DND-41 (cell line): ENCODE data around the gene SNORC.

Experiments
- ATAC-seq: fragments of 200-7000 bp; cut with Tn5 transposase; 3 replicates; pipeline ENCODE4 v1.9.1; 2021; ENCODE audit warnings: low read depth; ENCODE audit not compliant: insufficient read depth
- DNase-seq: peaks from one replicate; pipeline ENCODE4 v3.0.0-alpha.2; 2020
- H2AFZ ChIP-seq: 2 replicates; pipeline ENCODE4 v1.6.0; 2012; ENCODE audit warnings: low read depth, low read length
- H3K27ac ChIP-seq: 2 replicates; pipeline ENCODE4 v1.5.1; 2012; ENCODE audit warnings: low read length, inconsistent platforms
- H3K27me3 ChIP-seq: fragments of 200-600 bp; sonication (generic); 2 replicates; pipeline ENCODE4 v1.6.0; 2012; ENCODE audit warnings: low read length, mild to moderate bottlenecking, inconsistent platforms; ENCODE audit not compliant: insufficient read depth, poor library complexity
- H3K36me3 ChIP-seq: 2 replicates; pipeline ENCODE4 v1.5.1; 2012; ENCODE audit warnings: low read length, inconsistent platforms; ENCODE audit not compliant: insufficient read depth
- H3K4me1 ChIP-seq: 2 replicates; pipeline ENCODE4 v1.5.1; 2012; ENCODE audit warnings: mild to moderate bottlenecking, low read length; ENCODE audit not compliant: insufficient read depth
- H3K4me2 ChIP-seq: 2 replicates; pipeline ENCODE4 v1.6.0; 2012; ENCODE audit warnings: mild to moderate bottlenecking, moderate library complexity, low read length, inconsistent platforms; ENCODE audit not compliant: insufficient read depth
- H3K4me3 ChIP-seq, 2 experiments: fragments of 200-600 bp in 1 of 2; shearing (Covaris generic) in 1 of 2; 2 replicates each; pipeline ENCODE4 v1.5.1; 2012 to 2016; ENCODE audit warnings: inconsistent platforms in 2 of 2, low read length in 2 of 2, mild to moderate bottlenecking in 2 of 2, low read depth in 1 of 2, moderate library complexity in 1 of 2
- H3K79me2 ChIP-seq: 2 replicates; pipeline ENCODE4 v1.6.0; 2012; ENCODE audit warnings: low read length, inconsistent platforms; ENCODE audit not compliant: insufficient read depth
- H3K9ac ChIP-seq: 2 replicates; pipeline ENCODE4 v1.6.0; 2012; ENCODE audit warnings: low read depth, mild to moderate bottlenecking, inconsistent platforms, low read length, moderate library complexity
- H3K9me3 ChIP-seq: 2 replicates; pipeline ENCODE4 v1.5.1; 2012; ENCODE audit warnings: low read length, moderate library complexity, mild to moderate bottlenecking, inconsistent platforms; ENCODE audit not compliant: insufficient read depth, severe bottlenecking
- H4K20me1 ChIP-seq: 2 replicates; pipeline ENCODE4 v1.6.0; 2012; ENCODE audit warnings: low read length; ENCODE audit not compliant: insufficient read depth
- EZH2 ChIP-seq: IDR thresholded peaks from 3 replicates; pipeline ENCODE4 v1.6.1; 2012; ENCODE audit warnings: borderline replicate concordance, low read depth, mild to moderate bottlenecking, moderate library complexity, low read length, inconsistent platforms; ENCODE audit not compliant: severe bottlenecking
- TF ChIP-seq, protein P1 (sequence below): IDR thresholded peaks from 2 replicates; pipeline ENCODE4 v1.5.1; 2012; ENCODE audit warnings: borderline replicate concordance, low read length, moderate library complexity, mild to moderate bottlenecking; ENCODE audit not compliant: poor library complexity, severe bottlenecking; ENCODE audit errors: extremely low read depth

Gene SNORC

DNA sequence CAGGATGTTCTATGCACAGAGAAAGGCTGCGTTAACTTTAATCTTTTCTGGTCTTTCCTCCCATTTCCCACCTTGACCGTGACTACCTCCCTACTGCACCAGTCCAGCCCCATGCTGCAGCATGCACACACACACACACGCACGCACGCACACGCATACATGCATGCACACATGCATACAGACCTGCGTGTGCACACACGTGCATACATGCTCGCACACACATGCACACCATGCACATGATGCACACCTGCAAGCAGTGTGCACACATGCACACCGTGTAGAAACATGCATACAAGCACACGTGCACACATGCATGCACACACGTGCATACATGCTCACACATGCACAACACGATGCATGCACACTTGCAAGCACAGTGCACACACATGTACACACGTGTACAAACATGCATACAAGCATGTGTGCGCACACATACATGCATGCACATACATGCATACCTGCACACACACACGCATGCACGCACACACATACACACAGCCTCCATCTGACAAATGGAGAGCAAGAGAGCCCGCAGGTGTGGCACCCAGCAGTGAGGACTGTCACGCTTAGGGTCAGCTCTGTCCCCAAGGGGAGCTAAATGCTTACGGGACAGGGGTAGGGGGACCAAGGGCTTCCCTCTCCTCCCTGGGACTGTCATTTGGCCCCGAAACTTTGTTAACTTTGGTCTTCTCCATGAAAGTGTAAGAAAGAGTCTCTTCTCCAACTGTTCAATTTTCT is 18.2 kb downstream of the SNORC start:
- DNase-seq (no peak), ATAC-seq (no peak)
- Histone ChIP-seq H3K27me3 (no peaks in the 10 kb centered on the region), H4K20me1 (peaks cover 2% of the 10 kb centered on the region; the same call in 1 of the 2 replicates), H2AFZ (no peak overlapping the region), H3K4me2 (no peak overlapping the region), H3K4me1 (no peaks in the 10 kb centered on the region), H3K4me3 (no peak overlapping the region), H3K36me3 (no peaks in the 10 kb centered on the region), H3K9ac (no peak overlapping the region), H3K27ac (no peak overlapping the region), H3K9me3 (no peaks in the 10 kb centered on the region), H3K79me2 (no peaks in the 10 kb centered on the region)
- TF ChIP-seq EZH2 = no peak
- TF ChIP-seq, protein P1, sequence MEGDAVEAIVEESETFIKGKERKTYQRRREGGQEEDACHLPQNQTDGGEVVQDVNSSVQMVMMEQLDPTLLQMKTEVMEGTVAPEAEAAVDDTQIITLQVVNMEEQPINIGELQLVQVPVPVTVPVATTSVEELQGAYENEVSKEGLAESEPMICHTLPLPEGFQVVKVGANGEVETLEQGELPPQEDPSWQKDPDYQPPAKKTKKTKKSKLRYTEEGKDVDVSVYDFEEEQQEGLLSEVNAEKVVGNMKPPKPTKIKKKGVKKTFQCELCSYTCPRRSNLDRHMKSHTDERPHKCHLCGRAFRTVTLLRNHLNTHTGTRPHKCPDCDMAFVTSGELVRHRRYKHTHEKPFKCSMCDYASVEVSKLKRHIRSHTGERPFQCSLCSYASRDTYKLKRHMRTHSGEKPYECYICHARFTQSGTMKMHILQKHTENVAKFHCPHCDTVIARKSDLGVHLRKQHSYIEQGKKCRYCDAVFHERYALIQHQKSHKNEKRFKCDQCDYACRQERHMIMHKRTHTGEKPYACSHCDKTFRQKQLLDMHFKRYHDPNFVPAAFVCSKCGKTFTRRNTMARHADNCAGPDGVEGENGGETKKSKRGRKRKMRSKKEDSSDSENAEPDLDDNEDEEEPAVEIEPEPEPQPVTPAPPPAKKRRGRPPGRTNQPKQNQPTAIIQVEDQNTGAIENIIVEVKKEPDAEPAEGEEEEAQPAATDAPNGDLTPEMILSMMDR = no peak

DNA sequence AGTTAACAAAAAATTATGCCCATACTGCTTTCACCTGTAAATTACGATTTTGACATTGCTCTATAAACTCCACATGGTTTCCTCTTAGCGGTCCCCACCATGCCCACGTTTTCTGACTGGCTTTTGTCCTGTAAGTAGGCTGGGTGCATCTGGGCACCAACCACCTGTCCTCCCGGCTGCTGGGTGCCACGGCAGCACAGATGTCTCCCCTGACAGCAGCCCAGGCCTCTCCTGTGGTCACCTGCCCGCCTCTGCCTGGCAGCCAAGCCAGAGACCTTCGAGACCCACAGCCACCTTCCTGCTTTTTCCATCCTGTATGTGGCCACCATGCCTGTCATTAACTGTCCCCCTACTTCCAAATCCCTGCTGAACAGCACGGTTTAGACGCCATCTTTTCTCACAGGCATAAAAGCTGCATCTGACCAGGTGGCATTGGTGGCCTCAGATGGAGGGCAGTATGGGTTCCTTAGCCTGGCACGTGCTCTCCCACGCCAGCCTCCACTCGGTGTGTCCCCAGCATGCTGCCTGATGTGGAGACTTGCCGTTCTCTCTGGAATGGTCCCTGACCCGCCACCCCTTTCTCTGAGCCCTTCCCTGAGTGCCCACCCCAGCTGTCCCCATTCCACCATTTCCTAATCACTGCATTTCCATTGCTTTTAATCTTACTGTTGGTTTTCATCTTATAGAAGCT is 18.9 kb downstream of the SNORC start:
- Histone ChIP-seq H2AFZ (no peak overlapping the region), H3K4me3 (no peak overlapping the region), H3K36me3 (no peaks in the 10 kb centered on the region), H4K20me1 (peaks cover 2% of the 10 kb centered on the region; the same call in 1 of the 2 replicates), H3K27ac (no peak overlapping the region), H3K4me2 (no peak overlapping the region), H3K79me2 (no peaks in the 10 kb centered on the region), H3K9me3 (no peaks in the 10 kb centered on the region), H3K9ac (no peak overlapping the region), H3K4me1 (no peaks in the 10 kb centered on the region), H3K27me3 (no peaks in the 10 kb centered on the region)
- DNase-seq (no peak), ATAC-seq (no peak)
- TF ChIP-seq, protein P1 = no peak
- no peak for TF ChIP-seq EZH2

DNA sequence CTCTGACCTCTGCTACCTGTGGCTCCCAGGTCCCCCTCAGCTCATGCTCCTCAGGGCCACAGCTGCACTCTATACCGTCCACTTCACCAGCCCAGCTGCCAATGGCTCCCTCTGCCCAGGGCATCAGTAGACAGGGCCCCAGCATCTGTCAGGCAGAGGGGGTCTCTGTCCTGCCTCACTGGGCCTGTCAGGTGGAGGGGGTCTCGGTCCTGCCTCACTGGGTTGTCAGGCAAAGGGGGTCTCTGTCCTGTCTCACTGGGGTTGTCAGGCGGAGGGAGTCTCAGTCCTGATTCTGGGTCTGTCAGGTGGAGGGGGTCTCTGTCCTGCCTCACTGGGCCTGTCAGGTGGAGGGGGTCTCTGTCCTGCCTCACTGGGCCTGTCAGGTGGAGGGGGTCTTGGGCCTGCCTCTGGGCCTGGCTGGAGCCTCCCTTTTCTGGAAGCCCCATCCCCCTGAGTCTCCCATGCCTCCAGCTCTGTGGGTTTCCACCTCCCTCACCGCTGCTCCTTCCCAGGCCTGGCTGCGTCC is 19.9 kb downstream of the SNORC start:
- H3K4me3 ChIP-seq = no peak overlapping the region
- no peak overlapping the region for H3K4me2 ChIP-seq
- H3K9ac ChIP-seq = no peak overlapping the region
- TF ChIP-seq, protein P1 = no peak
- TF ChIP-seq EZH2 = no peak
- no peaks in the 10 kb centered on the region for H3K27me3 ChIP-seq
- DNase-seq (no peak), ATAC-seq (no peak)
- no peaks in the 10 kb centered on the region for H3K79me2 ChIP-seq
- H4K20me1 ChIP-seq = peaks cover 2% of the 10 kb centered on the region; the same call in 1 of the 2 replicates
- H3K4me1 ChIP-seq = no peaks in the 10 kb centered on the region
- H3K9me3 ChIP-seq = no peaks in the 10 kb centered on the region
- no peak overlapping the region for H3K27ac ChIP-seq
- H2AFZ ChIP-seq = no peak overlapping the region
- no peaks in the 10 kb centered on the region for H3K36me3 ChIP-seq
